Measurements from ENCODE around the gene TMEM61.

GRCh38 chr1:54953846-54954245 lies 26.6 kb upstream of the TMEM61 start:
- TF ChIP-seq GATA2 (IDR thresholded peaks at IDR 0.05; ENCODE audit: low read depth, low read length): no peak
- no peak for TF ChIP-seq GATA3 (IDR thresholded peaks at IDR 0.05; ENCODE audit: low read depth, low read length)

Measured in SH-SY5Y (cell line).